Stimulated activated CD8-positive, alpha-beta memory T cell treated with anti-CD3 and anti-CD28 coated beads, Interleukin-4, amount 100 ng/mL, for 24 hours (primary cell): Measurements from ENCODE around the gene FCER1G.
"Not testable (repeated sequence)": the region's sequence is repeated elsewhere in the genome, so short reads cannot be mapped to it uniquely, and the experiment has no call there.

Experiments used
- DNase-seq: peaks from one replicate; pipeline ENCODE4 v3.0.0-alpha.2; 2020; ENCODE audit warnings: low read depth

The FCER1G gene

DNA sequence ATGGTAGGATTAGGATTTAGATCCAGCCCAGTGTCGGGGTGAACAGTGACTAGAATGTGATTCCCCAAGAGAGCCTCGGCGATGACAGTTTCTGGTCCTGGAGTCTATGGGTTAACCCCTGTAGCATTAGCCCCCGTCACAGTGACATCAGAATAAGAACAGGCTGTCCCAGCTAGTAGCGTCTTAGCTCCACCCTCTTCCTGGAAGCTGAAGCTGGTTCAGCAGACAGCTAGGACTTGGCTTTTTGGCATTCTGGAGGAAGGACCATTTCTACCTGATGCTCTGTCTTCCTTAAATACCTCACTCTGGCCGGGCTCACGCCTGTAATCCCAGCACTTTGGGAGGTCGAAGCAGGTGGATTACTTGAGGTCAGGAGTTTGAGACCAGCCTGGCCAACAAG, 7.9 kb upstream of the FCER1G start:
- DNase-seq = no peak

- peak; percentile 62 for DNase-seq
Observed at GRCh38 chr1:161209790-161210409, 5.2 kb upstream of the FCER1G start.

DNA sequence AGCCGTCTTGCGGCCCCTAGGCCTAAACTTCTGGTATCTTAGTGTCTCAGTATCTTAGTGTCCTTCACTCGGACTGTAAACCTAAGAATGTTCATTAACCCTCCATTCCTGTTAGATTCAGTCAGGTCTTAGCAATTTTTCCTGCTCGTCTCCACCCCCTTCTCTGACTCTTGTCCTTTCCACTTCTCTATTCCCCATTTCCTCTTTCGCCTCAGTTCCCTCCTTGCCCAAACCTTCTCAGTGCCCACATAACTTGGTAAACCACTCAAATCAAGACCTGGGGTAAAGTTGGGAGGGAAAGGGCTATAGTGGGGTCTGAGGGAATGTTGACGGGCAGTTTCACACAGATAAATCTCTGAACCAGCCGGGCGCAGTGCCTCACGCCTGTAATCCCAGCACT, 726 bp upstream of the FCER1G start:
- no peak for DNase-seq

DNA sequence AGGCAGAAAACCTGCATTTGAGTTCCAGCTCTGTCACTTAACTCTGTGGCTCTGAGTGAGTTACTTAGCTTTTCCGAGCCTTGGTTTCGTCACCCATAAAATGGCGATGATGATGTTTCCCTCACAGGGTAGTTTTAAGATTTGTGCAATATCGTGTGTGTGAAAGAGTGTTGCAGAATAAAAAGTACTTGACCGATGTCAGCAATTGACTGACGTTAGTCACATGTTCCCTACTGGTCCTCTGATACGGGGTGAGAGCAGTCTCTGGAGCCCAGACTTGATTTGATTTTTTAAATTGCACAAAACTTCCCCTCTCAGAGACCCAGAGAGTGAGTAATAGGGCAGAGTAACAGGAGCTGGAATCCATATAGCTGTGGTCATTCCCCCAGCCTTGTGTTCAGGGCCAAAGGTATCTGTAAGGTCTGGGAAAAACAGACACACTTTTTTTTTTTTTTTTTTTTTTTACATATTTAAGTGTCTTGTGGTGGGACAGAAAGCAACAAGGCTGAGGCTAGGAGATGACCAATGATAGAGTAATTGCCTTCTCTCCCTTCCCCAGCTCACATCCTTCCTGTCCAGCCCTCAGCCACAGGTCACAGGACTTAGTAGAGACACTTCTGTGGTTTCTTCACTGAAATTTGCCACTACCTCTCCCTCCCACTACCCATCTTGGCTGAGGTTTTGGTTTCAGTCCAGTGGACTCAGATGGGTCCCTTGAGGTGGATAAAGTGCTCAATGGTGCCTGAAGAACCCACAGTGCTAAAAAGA, 2.0 kb downstream of the FCER1G start:
- DNase-seq = no peak

DNA sequence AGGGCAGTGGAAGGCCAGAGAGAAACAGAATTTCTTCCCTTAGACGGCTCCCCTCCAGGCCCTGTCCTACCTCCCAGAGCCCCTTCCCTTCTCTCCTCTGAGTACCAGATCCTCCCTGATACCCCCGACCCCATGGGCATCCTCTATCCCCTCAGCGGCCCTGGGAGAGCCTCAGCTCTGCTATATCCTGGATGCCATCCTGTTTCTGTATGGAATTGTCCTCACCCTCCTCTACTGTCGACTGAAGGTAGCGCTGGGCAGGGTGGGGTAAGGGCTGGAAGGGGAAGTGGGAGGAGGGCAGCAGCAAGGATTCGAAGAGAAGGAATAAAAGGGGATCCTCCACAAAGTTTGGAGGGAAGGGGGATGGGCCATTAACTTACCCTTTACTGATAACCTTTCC, 2.7 kb downstream of the FCER1G start:
- no peak for DNase-seq

GRCh38 chr1:161218301-161219077, 3.4 kb downstream of the FCER1G start:
- DNase-seq = no peak

DNA sequence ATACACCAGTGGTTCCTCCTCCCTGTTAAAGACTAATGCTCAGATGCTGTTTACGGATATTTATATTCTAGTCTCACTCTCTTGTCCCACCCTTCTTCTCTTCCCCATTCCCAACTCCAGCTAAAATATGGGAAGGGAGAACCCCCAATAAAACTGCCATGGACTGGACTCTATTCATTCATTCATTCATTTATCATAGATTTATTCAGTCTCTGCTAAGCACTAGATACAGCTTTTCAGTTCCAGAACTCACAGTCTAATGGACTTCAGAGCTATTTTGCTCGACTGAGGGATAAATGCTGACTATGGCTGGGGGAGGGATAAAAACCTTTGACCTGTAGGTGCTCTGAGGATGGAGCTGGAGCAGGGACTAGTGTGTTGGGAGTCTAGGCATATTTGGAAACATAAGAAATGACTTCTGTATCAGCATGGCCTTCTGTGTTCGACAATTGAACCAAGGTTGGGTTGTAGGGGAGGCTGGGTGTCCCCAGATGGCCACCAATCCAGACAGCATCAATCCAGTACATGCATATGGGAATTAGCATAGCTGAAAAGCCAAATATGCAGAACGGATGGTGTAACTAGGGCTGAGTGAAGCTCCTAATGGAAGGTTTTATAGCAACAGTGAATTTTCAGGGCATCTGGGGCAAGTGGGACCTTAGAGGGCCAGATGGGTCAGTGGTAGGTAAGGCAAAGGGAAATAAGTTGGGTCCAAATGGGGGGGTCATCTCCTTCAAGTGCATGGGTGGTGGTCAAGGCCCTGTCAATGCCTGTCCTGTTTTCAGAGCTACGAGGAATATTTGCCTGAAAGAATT, 4.2 kb downstream of the FCER1G start:
- no peak for DNase-seq

DNA sequence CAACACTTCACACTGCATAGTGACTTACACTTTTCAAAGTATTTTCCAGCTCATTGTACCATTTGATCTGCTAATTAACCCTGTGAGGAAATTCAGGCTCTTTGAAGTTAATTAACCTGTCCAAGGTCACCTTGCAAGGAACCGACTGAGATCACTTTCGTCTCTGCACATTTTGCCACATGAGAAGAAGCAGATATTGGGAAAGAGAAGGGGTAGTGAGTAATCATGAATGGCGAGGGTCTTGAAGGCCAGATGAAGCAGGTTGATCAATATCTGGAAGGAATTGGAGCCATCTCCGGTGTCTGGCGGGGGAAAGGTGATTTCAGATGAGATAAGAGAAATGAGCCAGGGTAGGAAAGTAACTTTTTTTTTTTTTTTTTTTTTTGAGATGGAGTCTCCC, 4.9 kb downstream of the FCER1G start:
- DNase-seq = no peak

DNA sequence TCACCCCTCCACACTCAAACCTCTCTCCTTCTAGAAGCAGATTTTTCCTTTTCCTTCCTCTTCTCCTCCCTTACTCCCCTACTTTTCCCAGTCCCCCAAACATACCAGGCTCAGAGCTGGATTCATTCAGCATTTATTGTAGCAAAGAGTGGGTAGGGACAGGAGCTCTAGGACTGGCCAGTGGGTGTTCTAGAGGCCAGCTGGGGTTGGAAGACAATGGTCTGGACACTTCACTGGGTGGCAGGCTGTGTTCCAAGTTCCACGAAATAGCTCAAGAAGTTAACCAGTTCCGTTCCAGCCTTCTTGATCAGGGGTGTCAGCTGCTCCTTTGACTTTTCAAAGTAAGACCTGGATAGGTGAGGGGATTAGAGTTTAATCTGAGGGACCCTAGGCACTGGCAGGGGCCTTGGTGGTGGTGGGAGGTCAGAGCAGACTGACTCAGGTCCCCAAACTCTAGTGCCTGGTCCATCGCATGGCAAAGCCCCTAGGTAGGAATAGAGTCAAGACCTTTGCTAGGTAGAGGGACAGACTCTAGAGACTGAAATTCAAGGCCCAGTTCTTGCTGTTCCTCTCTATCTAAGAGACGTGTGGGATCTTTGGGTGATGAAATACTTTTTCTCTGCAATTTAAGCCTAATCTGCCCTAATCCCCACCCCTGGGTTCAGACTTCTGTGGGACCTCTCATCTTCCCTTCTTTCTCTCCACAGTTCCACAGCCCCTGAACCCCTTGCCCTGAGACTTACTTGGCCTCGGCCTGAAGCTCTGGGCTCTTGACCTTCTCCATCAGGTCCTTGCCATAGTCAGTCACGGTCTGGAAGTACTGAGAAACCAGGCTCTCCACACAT, 7.3 kb downstream of the FCER1G start:
- no peak for DNase-seq

DNA sequence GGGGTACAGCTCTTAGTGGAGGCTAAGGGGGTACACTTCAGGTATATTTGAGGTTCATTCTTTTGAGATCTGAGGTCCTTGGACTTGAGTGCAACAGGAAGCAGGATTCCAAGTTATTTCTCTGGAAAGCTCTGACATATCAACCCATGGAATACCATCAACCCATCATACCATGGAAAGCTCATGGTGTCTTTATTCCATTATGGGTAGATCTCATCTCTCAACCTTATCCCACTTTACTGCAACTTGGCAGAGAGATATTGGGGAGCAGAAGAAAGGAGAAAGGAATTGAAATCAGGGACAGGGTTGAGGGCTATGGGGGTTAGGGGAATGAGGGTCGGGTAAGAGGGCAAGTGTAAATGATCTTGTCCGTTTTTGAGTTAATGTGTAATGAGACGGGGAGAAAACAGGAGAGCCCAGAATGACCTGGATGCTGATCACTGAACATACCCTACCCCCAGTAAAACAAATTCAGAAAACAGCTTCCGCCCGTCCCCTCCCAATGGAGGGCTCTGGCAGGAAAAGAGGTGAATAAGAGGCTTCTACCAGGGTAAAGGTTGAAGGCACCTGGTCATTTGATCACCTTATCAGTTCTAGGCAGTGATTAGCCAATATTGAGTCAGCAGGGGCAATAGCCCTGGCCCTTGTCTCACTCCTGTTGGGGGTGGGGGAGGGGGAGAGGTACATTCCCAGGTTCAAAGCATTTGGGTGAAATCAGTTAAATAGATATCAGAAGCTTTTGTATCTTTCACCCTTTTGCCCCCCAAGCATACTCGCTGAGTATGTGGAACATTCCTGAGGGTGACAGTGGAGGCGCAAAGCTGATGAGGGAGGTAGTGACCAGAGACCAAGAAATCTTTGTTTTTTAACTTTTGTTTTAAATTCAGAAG, 9.0 kb downstream of the FCER1G start:
- no peak for DNase-seq

- DNase-seq = not testable (repeated sequence)
Observed at GRCh38 chr1:161224695-161225087, 9.6 kb downstream of the FCER1G start.

- no peak for DNase-seq
Observed at GRCh38 chr1:161225178-161225533, 10.1 kb downstream of the FCER1G start.

GRCh38 chr1:161225534-161226319, 10.6 kb downstream of the FCER1G start, which contains the start of gene TOMM40L:
TOMM40L (plus strand) TSS chr1:161226060; CDS start chr1:161226490, 430 bp downstream.
- peak; percentile 73 for DNase-seq

DNA sequence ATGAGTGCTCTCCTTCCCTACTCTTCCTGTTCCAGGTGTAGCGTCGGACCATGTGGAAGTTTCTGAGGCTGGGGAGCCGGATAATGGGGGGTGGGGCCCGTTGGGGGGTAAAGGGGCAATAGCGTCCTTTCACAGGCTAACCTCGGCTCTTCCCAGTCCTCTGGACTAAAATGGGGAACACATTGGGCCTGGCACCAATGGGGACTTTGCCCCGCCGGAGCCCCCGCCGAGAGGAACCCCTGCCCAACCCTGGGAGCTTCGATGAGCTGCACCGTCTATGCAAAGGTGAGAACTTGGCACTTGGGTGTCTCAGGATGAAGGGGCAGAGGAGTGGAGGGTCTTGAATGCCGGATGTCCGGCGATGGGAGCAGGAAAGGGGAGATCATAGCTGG, 11.2 kb downstream of the FCER1G start:
- DNase-seq = no peak

DNA sequence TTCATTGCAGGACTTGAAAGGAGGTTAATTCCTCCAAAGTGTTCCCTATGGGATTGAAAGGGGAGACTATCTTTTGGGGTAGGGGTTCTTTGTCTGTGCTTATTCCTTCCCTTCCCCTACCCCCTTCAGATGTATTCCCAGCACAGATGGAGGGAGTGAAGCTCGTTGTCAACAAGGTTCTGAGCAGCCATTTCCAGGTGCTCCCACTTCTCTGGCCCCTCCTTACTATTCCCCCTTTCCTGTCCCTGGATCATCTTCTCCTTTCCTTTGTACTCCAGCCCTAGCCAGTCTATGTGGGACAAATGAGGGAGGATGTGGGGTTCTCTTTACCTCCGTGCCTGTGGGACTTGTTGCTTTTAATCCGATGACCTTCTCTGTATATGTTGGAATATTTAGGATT, 11.7 kb downstream of the FCER1G start:
- DNase-seq = no peak

DNA sequence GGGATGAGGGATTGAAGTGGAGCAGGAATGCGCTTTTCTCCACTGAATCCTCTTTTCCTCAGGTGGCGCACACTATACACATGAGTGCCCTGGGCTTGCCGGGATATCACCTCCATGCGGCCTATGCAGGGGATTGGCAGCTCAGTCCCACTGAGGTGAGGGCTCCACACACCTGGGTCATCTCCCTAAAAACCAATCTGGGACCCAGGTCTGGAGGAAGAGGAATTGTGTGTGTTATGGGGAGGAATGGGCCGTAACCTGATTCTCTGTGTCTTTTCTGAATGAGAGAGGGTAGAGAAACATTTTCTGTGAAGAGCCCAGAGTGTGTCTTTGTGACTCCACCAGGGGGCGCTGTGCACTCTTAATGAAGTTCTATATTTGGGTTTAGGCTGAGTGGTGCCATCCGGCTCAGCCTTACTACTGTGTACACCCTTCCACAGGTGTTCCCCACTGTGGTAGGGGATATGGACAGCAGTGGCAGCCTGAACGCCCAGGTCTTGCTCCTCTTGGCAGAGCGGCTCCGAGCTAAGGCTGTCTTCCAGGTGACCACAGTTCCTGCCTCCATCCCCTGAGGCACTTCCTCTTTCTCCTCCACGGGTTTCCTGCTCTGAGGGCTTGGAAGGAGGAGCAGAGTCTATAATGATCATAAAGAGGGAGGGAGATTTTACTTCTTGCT, 12.2 kb downstream of the FCER1G start:
- DNase-seq = peak; percentile 79

DNA sequence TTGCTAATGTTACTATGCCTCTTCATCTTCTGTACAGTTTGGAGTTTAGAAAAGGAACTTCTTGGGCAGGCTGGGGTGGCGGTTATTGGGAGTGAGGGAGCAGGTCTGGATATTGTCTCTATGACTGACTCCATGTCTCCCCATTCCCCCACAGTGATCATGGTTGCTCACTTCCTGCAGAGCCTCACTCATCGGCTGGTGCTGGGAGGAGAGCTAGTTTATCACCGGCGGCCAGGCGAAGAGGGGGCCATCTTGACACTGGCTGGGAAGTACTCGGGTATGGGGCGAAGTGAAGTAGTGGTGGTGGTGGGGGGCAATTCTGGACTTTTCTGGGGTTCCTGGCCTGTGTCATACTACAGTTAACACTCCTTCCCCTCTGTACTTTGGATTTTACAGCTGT, 12.9 kb downstream of the FCER1G start:
- no peak for DNase-seq

DNA sequence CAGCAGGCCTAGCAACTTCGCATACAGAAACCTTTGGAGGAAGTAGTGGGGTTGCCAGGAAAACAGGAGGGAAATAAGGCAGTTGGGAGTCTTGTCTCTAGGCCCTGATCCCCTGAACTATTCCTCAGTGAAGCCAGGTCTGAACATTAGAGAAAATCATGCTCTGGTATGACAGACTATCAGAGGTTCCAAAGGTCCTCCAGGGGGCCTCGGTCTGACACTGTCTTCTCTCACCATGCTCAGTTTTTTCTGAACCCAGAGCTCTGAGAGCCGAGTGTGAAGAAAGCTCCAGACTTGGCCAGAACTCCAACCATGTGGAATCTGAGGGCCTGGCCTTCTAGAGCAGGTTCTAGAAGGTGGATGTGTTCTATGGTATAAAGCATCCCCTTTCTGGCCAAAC, 14.8 kb downstream of the FCER1G start:
- no peak for DNase-seq

DNA sequence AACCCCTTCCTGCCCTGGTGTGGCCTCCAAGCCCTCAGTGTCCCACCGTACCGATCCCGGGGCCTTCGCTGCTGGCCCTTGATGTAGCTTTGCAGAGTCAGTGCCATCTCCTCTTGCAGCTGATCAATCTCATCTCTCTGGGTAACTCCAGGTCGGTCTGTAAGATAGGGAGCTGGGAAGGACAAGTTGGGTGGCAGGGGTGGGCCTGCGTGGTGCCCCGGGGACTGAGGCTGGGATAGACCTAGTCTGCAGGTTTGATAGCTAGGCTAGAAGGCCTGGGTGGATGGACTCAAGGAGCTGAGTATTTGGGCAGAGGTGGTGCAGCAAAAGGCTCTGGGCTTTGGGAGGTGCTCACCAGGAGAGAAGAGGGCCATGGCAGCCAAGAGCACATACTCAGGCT, 15.7 kb downstream of the FCER1G start:
- DNase-seq = no peak
